IMR-90 (cell line): ENCODE results near the gene TMEM61. TPM values are rescaled to one million over a fixed set of nuclear protein-coding genes. Genes with fewer than 3 reads are reported as not detected.
A peak's percentile ranks its signal among the peaks of the same experiment; 100 is the strongest.

ENCODE experiments used
- ATAC-seq: fragments of 200-7000 bp; cut with Tn5 transposase; 2 replicates; pipeline ENCODE4 v1.9.1; 2020; ENCODE audit warnings: low read depth, mild to moderate bottlenecking, moderate library complexity
- BruUV-seq: library from RNA; stranded (reverse); fragments of 400-500 nt; replicated peaks from 2 replicates; lab custom pipeline; 2021; lab: Mats Ljungman, UMichigan
- CTCF ChIA-PET: fragments of 300-600 bp; formaldehyde crosslinking; extraction: SDS; loops from one replicate; lab custom pipeline; 2021; ENCODE audit warnings: antibody characterized with exemption; lab: Yijun Ruan, JAX
- POLR2A ChIA-PET: fragments of 300-600 bp; sonication (Branson Sonifier 250); formaldehyde crosslinking; loops from one replicate; lab custom pipeline; 2022; ENCODE audit warnings: antibody characterized with exemption; ENCODE audit not compliant: unreplicated experiment; lab: Charles Lee
- DNase-seq: peaks from one replicate; pipeline ENCODE4 v3.0.0; 2013
- H2AFZ ChIP-seq: replicated peaks from 2 replicates; pipeline ENCODE3; 2013; ENCODE audit warnings: low read length, mild to moderate bottlenecking; ENCODE audit not compliant: poor library complexity
- H2AK5ac ChIP-seq: 2 replicates; pipeline ENCODE4 v1.6.1; 2013; ENCODE audit warnings: low read depth, low read length, inconsistent platforms
- H2AK9ac ChIP-seq: replicated peaks from 2 replicates; pipeline ENCODE3; 2013; ENCODE audit warnings: mild to moderate bottlenecking, low read depth, low read length, moderate library complexity; ENCODE audit not compliant: poor library complexity
- H2BK120ac ChIP-seq: 2 replicates; pipeline ENCODE4 v1.6.1; 2013; ENCODE audit warnings: low read depth, low read length, inconsistent platforms
- H2BK15ac ChIP-seq: 3 replicates; pipeline ENCODE4 v1.6.1; 2013; ENCODE audit warnings: low read depth, low read length, inconsistent platforms
- H2BK20ac ChIP-seq: 2 replicates; pipeline ENCODE4 v1.6.1; 2013; ENCODE audit warnings: low read depth, mild to moderate bottlenecking, inconsistent platforms, low read length, moderate library complexity
- H2BK5ac ChIP-seq: 2 replicates; pipeline ENCODE4 v1.6.1; 2013; ENCODE audit warnings: mild to moderate bottlenecking, low read depth, low read length, inconsistent platforms; ENCODE audit not compliant: poor library complexity, severe bottlenecking
- H3K14ac ChIP-seq: replicated peaks from 2 replicates; pipeline ENCODE4 v1.6.1; 2013; ENCODE audit warnings: low read depth, low read length, inconsistent platforms
- H3K18ac ChIP-seq: 2 replicates; pipeline ENCODE4 v1.6.1; 2013; ENCODE audit warnings: low read depth, low read length, control low read depth
- H3K23ac ChIP-seq: 2 replicates; pipeline ENCODE4 v1.6.1; 2013; ENCODE audit warnings: low read depth, low read length, inconsistent platforms
- H3K27ac ChIP-seq: 2 replicates; pipeline ENCODE4 v1.5.1; 2013; ENCODE audit warnings: mild to moderate bottlenecking, control low read depth, low read length; ENCODE audit not compliant: insufficient read depth
- H3K27me3 ChIP-seq: 2 replicates; pipeline ENCODE4 v1.6.1; 2013; ENCODE audit warnings: low read length; ENCODE audit not compliant: control insufficient read depth, insufficient read depth
- H3K36me3 ChIP-seq: 2 replicates; pipeline ENCODE4 v1.6.1; 2013; ENCODE audit warnings: low read length, mixed read lengths; ENCODE audit not compliant: control insufficient read depth, insufficient read depth
- H3K4ac ChIP-seq: 2 replicates; pipeline ENCODE4 v1.6.1; 2013; ENCODE audit warnings: low read depth, low read length, inconsistent platforms
- H3K4me1 ChIP-seq: 2 replicates; pipeline ENCODE4 v1.6.1; 2013; ENCODE audit warnings: low read length, mixed read lengths; ENCODE audit not compliant: control insufficient read depth, insufficient read depth
- H3K4me2 ChIP-seq: 2 replicates; pipeline ENCODE4 v1.6.1; 2013; ENCODE audit warnings: low read depth, mild to moderate bottlenecking, control low read depth, low read length, moderate library complexity
- H3K4me3 ChIP-seq: 2 replicates; pipeline ENCODE4 v1.5.1; 2013; ENCODE audit warnings: low read depth, mild to moderate bottlenecking, control low read depth, low read length, moderate library complexity; ENCODE audit not compliant: insufficient read depth
- H3K56ac ChIP-seq: 2 replicates; pipeline ENCODE4 v1.6.1; 2013; ENCODE audit warnings: low read length, inconsistent platforms; ENCODE audit not compliant: insufficient read depth; ENCODE audit errors: extremely low read depth
- H3K79me1 ChIP-seq, 2 experiments: 2 replicates each; pipeline ENCODE4 v1.6.1; 2013; ENCODE audit warnings: low read length in 2 of 2, inconsistent platforms in 1 of 2, low read depth in 1 of 2
- H3K9ac ChIP-seq: 2 replicates; pipeline ENCODE4 v1.6.1; 2013; ENCODE audit warnings: low read depth, low read length, control low read depth
- H3K9me1 ChIP-seq: 2 replicates; pipeline ENCODE4 v1.6.1; 2013; ENCODE audit warnings: low read length, inconsistent platforms; ENCODE audit not compliant: insufficient read depth
- H3K9me3 ChIP-seq: 2 replicates; pipeline ENCODE4 v1.6.1; 2013; ENCODE audit warnings: low read length; ENCODE audit not compliant: control insufficient read depth, insufficient read depth
- H4K20me1 ChIP-seq: 2 replicates; pipeline ENCODE4 v1.6.1; 2013; ENCODE audit warnings: low read length, inconsistent platforms; ENCODE audit not compliant: insufficient read depth
- H4K5ac ChIP-seq: 2 replicates; pipeline ENCODE4 v1.6.1; 2013; ENCODE audit warnings: mild to moderate bottlenecking, low read depth, low read length, control low read depth
- H4K8ac ChIP-seq, 2 experiments: 2 replicates each; pipeline ENCODE4 v1.6.1; 2013; ENCODE audit warnings: low read depth in 2 of 2, low read length in 2 of 2, control low read depth in 1 of 2, inconsistent platforms in 1 of 2
- H4K91ac ChIP-seq: 2 replicates; pipeline ENCODE4 v1.6.1; 2013; ENCODE audit warnings: low read depth, low read length, inconsistent platforms; ENCODE audit not compliant: insufficient read depth
- BHLHE40 ChIP-seq: fragments of 150-350 bp; IDR thresholded peaks from 2 replicates; pipeline ENCODE4 v1.6.1; 2016; ENCODE audit warnings: mild to moderate bottlenecking, low read depth, low read length
- CEBPB ChIP-seq: IDR thresholded peaks from 2 replicates; pipeline ENCODE4 v1.6.1; 2012; ENCODE audit warnings: low read depth, low read length, improper control_type of control experiment
- MAZ ChIP-seq: IDR thresholded peaks from 2 replicates; pipeline ENCODE4 v1.6.1; 2012; ENCODE audit warnings: low read depth, mild to moderate bottlenecking, low read length, improper control_type of control experiment, moderate library complexity, borderline replicate concordance
- MXI1 ChIP-seq: IDR thresholded peaks from 2 replicates; pipeline ENCODE4 v1.6.1; 2012; ENCODE audit warnings: low read depth, mild to moderate bottlenecking, low read length, moderate library complexity, borderline replicate concordance
- NFE2L2 ChIP-seq: fragments of 150-350 bp; IDR thresholded peaks from 2 replicates; pipeline ENCODE4 v1.6.1; 2016; ENCODE audit warnings: low read depth, mild to moderate bottlenecking, low read length
- POLR2A ChIP-seq: IDR thresholded peaks from 2 replicates; pipeline ENCODE4 v1.6.1; 2012; ENCODE audit warnings: mild to moderate bottlenecking, low read depth, low read length
- RCOR1 ChIP-seq: IDR thresholded peaks from 2 replicates; pipeline ENCODE4 v1.6.1; 2012; ENCODE audit warnings: mild to moderate bottlenecking, low read length, improper control_type of control experiment; ENCODE audit not compliant: insufficient replicate concordance
- RFX5 ChIP-seq: IDR thresholded peaks from 2 replicates; pipeline ENCODE4 v1.8.0; 2012; ENCODE audit warnings: low read depth, mild to moderate bottlenecking, low read length, moderate library complexity
- WGBS, 2 experiments: methylation state at CpG; one replicate each; pipeline versions ENCODE4 v1.1.5 to v1.1.7; 2013; ENCODE audit warnings: missing lambda C conversion rate in 2 of 2; ENCODE audit not compliant: insufficient read length in 1 of 2; ENCODE audit errors: extremely low coverage in 2 of 2; 5-methylcytosine and 5-hydroxymethylcytosine counted together
- dilution Hi-C: fragments of 300-500 bp; cut with HindIII; formaldehyde crosslinking; loops from one replicate; pipeline ENCODE4 v1.14.3; 2018; ENCODE audit warnings: low sequenced_read_pairs; ENCODE audit not compliant: unreplicated experiment
- in situ Hi-C: fragments of 300-500 bp; cut with MboI; formaldehyde crosslinking; loops from 3 replicates; pipeline ENCODE4 v1.14.3; 2019; ENCODE audit warnings: low sequenced_read_pairs, inconsistent platforms, mixed read lengths
- intact Hi-C: fragments of 100-400 bp; cut with micrococcal nuclease; formaldehyde crosslinking; loops from 2 replicates; pipeline ENCODE4 v1.10.0; 2022
- polyA plus RNA-seq, 3 experiments: library from polyadenylated mRNA; depleted of rRNA; stranded (reverse); fragments of >200 nt; gene quantifications; 2 replicates each; pipeline ENCODE4 v1.2.3, GENCODE V29; 2012; ENCODE audit warnings: low replicate concordance in 1 of 3
- total RNA-seq: library from RNA; depleted of rRNA; stranded (reverse); fragments of >200 nt; gene quantifications from 2 replicates; pipeline ENCODE4 v1.2.3, GENCODE V29; 2012
- TF ChIP-seq, protein P1 (sequence below): conservative IDR thresholded peaks from 2 replicates; pipeline ENCODE4 v1.5.1; 2012; ENCODE audit warnings: mild to moderate bottlenecking, low read depth, low read length, improper control_type of control experiment

TMEM61 gene
- total and polyA plus RNA-seq, 2 of the 4 experiments (the other 2 are of a cell fraction): not detected

DNA sequence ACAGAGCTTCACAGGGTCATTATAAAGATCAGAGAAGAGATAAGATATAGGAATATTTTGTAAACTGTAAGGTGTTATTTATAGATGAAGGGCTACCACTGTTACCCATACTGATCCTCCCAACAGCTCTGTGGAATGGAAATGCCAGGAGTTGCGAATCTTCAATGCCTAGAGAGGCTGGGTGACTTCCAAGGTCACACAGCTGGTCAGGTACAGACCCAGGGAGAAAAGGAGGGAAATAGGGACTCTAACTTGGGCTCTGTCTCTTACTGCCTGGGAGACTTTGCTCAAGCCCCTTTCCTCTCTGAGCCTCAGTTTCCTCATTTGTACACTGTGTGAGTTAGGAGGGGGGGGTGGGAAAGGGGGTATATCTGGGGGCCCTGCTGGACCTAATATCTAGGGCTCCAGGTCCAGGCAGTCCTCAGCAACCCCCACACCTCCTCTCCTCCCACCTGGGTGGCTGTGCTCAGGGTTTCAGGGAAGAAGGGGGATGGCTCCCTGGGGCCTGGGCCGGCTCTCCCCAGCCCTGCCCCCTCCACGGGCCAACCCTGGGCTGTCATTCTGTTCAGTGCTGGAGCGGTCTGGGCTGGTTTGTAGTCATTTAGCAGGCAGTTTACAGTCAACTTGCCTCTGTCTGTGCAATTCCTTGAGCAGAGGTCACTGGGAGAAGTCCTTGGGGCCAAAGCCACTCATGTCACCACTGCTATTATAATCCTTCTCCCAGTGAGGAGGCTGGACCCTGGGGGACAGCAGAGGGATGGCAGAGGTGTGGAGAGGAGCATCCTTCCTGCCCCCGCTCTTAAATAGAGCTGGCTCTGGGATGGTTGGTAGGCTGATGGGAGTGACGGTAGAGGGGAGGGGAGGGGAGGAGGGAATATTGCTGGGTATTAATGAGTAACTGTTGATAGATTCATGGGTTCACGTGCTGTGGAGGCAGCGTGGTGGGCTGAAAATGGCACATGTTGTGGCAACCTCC, 20.0 kb downstream of the TMEM61 start (continued):
- TF ChIP-seq RCOR1 (no peak), MAZ (no peak)

DNA sequence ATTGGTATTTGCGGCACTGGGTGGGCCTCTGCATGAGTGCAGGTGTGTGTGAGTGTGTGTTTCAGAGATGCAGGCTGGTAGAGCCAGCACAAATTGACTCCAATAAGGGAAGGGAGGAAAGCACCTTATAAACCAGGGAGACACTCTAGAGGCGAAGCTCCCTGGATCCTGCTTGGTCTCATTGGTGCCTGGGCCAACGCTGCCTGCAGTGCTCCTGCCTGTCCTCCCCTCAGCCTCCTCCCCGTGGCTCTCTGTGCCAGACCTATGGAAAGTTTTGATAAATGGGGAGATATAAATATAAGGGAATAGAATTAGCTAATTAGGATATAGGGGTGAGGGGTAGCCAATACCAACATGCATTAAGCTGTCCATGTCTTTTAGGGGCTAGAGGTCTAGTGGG, 20.9 kb downstream of the TMEM61 start:
- Histone ChIP-seq H3K9ac (no peak overlapping the region), H3K79me1 (no peaks in the 10 kb centered on the region), H3K27me3 (peaks cover 65% of the 10 kb centered on the region), H3K9me1 (no peaks in the 10 kb centered on the region), H2BK5ac (no peak overlapping the region), H2AK5ac (no peak overlapping the region), H3K4ac (no peak overlapping the region), H3K4me2 (no peak overlapping the region), H3K36me3 (no peaks in the 10 kb centered on the region), H3K14ac (no peak overlapping the region), H2AFZ (no peak overlapping the region), H4K20me1 (peaks cover 2% of the 10 kb centered on the region; the same call in 1 of the 2 replicates), H3K4me3 (no peak overlapping the region), H2BK20ac (no peak overlapping the region), H4K8ac (no peak overlapping the region), H4K5ac (no peak overlapping the region), H3K9me3 (no peaks in the 10 kb centered on the region), H2AK9ac (peak overlapping the region; percentile 13), H3K23ac (no peak overlapping the region), H2BK120ac (no peak overlapping the region), H3K18ac (no peak overlapping the region), H2BK15ac (no peak overlapping the region), H3K27ac (no peak overlapping the region), H4K91ac (no peak overlapping the region), H3K4me1 (no peaks in the 10 kb centered on the region), H3K56ac (no peak overlapping the region)
- no peak for ATAC-seq
- 90% methylated on average over 1 of the region's 4 CpGs; no CpG with 5 or more reads in 1 of the 2 experiments for WGBS, 2 experiments
- DNase-seq: no peak
- ChIA-PET CTCF (no interaction called here), POLR2A (no interaction called here)
- in situ Hi-C loops: no loop called here
- dilution Hi-C loops: no loop called here
- no peak for TF ChIP-seq MXI1
- TF ChIP-seq, protein P1, sequence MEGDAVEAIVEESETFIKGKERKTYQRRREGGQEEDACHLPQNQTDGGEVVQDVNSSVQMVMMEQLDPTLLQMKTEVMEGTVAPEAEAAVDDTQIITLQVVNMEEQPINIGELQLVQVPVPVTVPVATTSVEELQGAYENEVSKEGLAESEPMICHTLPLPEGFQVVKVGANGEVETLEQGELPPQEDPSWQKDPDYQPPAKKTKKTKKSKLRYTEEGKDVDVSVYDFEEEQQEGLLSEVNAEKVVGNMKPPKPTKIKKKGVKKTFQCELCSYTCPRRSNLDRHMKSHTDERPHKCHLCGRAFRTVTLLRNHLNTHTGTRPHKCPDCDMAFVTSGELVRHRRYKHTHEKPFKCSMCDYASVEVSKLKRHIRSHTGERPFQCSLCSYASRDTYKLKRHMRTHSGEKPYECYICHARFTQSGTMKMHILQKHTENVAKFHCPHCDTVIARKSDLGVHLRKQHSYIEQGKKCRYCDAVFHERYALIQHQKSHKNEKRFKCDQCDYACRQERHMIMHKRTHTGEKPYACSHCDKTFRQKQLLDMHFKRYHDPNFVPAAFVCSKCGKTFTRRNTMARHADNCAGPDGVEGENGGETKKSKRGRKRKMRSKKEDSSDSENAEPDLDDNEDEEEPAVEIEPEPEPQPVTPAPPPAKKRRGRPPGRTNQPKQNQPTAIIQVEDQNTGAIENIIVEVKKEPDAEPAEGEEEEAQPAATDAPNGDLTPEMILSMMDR: no peak
- TF ChIP-seq POLR2A: no peak
- TF ChIP-seq RFX5: no peak
- no peak for TF ChIP-seq CEBPB
- no peak for TF ChIP-seq BHLHE40
- no peak for TF ChIP-seq NFE2L2
- intact Hi-C loops: no loop called here
- no TSS peak for BruUV-seq
